Activated T-helper 1 cell treated with Interleukin-2 at 50 U/mL for 16 hours (primary cell): Measurements from ENCODE around the gene PALLD.
"Not testable (repeated sequence)": the region's sequence is repeated elsewhere in the genome, so short reads cannot be mapped to it uniquely, and the experiment has no call there.

Experiments used
- DNase-seq: peaks from one replicate; pipeline ENCODE4 v3.0.0-alpha.2; 2020; ENCODE audit warnings: low read depth

PALLD gene

DNA sequence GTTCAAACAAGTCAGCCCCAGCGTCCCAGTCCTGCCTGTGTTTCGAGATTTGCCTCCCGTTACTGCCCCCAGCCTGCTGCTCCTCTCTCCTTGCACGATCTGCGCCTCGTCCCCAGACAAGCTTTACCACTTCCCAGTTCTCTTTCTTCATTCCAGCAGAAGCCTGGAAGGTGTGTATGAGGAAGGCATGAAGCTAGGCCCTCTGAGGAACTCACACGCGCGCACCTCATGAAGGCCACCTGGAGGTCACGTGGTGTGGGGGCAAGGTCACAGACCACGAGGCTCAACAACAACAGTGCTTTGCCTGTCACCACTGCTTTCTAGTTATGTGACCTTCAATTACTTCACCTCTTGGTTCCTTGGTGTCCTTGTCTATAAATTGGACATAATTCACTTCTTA is 181.0 kb downstream of the PALLD start:
- DNase-seq = no peak

DNA sequence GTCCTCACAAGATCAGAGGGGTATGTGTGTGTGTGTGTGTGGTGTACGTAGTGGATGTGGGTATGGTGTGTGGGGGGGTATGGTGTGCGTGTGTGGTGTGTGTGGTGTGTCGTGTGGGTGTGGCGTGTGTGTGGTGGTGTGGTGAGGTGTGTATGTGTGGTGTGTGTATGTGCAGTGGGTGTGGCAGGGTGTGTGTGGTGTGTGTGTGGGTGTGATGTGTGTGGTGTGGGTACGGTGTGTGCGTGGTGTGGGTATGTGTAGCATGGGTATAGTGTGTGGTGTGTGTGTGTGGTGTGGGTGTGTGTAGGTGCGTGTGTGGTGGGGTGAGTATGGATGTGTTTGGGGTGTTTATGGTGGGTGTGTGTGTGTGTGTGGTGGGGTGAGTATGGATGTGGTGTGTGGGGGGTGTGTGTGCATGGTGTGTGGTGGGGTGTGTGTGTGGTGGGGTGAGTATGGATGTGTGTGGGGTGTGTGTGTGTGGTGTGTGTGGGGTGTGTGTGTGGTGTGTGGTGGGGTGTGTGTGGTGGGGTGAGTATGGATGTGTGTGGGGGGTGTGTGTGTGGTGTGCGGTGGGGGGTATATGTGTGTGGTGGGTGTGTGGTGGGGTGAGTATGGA is 182.0 kb downstream of the PALLD start:
- DNase-seq = no peak

DNA sequence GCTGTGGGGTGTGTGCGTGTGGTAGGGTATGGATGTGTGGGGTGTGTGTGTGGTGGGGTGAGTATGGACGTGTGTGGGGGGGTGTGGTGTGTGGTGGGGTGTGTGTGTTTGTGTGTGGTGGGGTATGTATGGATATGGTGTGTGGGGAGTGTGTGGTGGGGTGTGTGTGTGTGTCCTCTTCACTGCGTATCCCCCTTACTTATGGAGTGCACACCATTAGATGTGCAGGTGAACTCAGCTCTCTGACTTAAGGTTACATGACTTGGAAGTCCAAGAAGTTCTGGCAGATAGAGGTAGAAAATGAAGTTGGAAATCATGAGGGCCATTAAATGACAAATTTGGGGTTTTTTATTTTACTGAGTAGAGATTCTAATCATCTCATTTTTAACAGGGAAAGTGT is 182.5 kb downstream of the PALLD start:
- no peak for DNase-seq

DNA sequence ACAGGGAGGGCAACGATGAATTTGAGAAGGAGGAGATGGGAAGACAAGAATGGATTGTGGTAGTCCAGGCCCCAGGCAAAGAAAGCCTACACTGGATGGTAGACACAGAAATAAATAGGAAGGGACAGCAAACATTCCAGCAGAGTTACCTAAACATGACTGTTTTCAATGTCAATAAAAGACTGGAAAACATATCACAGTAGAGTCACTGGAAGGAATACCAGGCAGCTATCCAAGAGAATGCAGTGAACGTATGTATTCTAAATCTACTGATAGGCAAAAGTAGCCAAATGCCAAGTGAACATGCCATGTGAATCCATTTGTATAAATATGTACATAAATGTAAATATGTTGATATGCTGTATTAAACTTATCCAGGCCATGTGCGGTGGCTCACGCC is 183.0 kb downstream of the PALLD start:
- DNase-seq = no peak

DNA sequence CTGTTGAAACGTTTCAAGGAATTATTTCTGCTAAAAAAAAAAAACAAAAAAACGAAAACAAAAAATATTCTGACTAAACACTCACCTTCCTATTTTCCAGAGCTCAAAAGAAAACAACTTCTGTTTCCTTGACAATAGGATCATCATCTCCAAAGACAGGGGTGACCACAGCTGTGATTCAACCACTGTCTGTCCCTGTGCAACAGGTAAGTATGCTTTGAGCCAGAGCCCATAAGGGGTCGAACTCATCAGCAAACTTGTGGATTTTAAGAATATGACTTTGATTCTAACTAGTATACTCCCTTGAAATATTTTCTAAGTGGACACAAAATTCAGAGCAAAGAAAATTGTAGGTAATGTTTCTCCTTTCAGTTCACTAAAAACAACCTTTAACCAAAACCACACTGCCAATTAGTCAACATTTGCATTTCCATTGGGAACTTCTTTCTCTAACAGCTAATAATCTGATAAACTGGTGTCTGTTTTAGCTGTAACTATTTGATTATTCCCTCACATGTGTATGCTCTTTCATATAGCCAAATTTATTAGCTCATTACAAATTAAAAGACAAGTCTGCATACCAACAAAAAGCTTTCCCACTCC is 186.1 kb downstream of the PALLD start:
- no peak for DNase-seq

DNA sequence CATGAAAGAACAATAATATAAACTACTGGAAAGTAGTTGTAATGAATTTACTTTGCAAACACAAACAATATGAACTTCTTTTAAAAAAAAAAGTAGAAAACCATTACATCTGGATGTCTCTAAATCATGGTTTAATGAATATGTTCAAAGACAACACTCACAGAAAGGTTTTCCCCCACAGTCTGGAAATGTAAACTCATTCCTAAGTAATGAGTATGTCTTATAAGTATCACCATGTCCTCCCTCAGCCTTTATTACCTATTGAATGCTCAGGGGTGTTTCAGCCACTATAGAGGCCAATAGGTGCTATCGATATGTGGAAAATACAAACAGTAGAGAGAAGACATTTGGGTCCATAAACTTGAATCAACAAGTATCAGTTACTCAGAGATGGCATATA is 186.7 kb downstream of the PALLD start:
- no peak for DNase-seq

DNA sequence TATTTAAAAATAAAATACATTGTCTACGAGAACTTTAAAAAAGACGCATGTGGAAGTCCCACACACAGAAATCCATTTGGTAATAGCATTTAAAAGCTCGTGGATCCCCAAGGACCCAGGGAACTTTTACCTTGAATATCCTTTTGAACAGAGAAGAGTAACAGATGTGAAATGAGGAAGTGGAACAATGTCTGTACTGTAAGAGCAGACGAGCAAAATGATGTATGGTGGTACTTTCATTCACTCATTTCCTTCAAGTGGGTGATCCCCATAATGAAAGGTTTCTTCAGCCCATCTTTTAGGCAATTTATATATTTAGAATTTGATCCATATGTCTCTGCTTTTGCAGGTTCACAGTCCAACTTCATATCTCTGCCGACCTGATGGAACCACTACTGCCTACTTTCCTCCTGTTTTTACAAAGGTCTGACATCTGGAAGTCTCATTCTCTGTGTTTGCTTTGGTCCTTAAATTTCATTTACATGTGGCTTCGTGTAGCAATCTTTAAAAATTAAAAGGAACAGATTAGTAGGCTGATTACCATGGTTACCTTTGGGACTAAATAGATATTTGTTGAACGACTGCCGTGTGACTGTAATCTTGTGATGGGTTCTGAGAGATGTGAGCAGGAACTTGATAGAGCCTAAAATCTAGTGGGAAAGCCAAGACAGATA is 188.4 kb downstream of the PALLD start:
- DNase-seq = no peak

DNA sequence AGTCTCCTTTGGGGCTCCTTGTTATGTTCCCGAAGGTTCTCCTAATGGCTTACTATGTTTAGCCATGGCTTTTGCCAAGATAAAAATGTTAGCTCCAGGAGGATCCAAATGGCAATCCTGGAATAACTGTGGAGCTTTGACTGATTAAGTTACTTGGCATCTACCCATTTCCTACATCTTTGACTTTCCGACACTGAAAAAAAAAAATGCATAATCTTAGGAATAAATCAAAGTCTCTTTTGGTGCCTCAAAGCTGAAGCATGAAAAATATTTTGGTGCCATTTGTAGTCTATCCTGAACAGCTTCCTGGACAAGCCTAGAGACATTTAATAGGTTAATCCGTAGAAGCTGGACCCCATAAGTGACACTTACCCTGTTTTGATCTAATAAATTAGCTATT is 191.7 kb downstream of the PALLD start:
- DNase-seq = no peak

DNA sequence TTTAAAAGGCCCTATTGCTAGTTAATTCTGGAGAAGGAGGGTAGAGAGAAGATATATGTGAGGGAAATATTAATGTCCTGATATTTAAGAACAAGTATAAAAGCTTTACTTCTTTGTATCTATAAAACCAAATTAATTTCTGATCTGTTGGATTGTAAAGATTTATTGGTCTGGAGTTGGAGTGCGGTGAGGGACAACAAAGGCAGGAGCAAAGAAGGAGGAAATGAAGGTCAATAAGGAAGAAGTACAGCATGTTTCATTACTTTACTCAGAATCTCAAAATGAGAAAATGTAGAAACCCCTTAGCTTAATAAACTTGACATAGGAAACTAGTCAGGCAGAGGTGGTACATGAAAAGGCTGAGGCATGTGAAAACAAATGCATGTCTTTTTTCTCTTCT is 192.9 kb downstream of the PALLD start:
- no peak for DNase-seq

DNA sequence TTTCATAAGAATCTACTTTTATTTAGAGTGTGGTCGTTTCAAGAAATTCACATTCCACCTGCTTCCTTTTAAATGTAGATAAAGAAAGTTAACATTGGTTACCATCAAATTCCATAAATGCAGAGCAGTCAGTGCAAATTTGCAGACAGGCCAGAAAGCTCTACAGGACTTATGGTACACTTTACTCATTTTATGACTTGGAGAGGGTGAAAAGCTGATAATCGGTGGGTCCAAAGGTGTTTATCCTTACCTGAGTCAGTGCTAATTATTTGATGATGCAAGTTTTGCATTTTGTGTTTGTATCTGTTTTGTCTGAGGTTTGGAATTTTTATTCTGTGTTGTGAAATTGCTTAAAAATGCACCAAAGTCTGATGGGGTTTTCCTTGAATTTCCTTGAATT is 193.3 kb downstream of the PALLD start:
- no peak for DNase-seq

DNA sequence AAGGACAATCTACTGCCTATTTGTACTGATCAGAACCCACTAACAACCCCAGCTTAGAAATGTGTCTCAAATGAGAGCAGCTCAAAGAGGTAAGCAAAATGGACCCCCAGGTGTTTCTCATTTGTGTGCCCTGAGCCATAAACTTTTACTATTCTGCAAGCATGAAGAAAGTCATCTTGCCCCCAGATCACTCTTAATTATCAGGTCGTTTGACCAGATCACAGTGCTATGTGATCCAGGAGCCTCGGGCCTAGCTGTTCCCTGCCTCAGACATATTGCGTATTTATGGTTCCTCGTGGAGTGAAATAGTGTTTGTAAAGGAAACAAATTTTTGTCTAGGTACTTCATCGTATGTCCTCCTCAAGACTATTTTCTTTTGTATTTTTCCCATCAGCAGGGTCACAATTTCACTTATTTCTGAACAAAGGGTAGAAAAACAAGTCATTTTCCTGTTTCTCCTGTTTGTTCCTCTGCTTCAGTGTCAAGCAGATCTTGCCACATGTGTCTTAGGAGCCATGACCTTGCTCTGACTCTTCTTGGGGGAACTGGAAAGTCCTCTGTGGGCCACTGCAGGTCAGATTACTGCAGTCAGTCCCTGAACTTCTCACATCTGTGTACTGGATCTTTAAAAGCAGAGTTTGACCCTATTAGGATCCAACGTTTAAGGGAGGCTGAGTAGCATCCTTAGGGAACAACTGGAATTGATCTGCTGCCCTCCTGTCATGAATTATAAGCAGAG is 194.9 kb downstream of the PALLD start:
- no peak for DNase-seq

DNA sequence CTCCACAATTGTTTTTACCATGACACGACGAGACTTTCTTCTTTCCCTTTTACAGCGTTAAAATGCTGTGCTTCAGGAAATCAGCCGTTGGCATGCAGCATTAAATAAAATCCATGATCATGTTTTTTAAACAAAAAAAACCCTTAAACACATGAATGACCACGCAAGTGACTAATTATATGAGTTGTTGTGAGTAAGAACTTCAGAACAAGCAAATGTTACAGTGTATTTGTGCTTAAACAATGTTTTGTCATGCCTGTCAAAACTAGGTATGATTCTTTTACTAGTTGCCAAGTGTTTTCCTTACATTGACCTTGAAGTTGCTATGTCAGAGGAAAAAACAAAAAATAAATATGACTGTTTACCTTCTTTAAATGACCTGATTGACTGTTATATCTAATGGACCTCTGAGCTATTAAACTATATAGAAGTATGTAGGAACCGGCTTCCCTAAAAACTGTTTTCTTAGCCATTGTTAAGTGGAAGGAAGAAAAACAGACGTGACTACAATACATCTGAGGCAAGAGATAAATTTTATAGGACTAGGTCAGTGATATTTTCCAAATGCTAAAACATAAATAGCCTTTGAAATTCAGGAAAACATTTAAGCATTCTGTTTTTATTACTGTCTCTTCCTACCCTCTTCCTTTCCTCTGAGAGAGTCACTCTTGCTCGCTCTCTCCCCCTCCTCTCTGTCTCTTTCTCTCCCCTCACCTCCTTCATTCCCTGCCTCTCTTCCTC is 197.1 kb downstream of the PALLD start:
- DNase-seq = no peak

DNA sequence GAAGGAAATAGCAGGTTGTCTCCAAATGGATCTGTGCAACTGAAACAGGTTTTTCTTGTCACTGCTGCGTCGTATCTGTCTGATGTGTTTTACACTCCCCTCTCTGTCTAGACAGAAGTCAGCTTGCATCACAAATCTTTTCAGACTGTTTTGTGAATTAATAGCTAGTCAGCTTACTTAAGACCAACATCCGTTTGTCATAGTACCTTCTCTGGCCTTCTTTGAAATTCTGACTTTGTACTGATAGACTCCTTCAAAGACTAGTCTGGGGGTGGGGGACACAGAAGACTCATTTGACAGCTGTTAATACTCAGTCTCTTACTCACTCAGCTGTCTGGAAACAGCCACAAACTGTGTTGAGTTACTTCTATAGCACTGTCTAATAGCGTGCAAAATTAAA is 197.8 kb downstream of the PALLD start:
- DNase-seq = no peak

DNA sequence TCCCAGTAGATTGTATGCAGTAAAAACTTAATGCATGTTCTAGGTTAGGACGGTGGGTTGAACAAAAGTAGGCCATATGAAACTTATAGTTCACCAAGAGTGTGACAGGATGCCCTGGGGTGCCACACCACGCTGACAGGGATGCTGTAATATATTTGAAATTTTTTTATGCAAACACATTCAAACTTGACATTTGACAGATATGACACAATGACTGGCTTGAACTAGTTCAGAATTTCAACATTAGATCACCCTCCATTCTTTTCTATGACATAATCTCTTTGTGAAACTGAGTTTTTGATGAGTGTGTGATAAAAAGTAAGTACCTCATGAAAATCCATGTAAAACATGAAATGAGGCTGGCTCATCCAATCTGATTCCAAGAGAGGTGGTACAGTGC is 198.4 kb downstream of the PALLD start:
- DNase-seq = no peak

DNA sequence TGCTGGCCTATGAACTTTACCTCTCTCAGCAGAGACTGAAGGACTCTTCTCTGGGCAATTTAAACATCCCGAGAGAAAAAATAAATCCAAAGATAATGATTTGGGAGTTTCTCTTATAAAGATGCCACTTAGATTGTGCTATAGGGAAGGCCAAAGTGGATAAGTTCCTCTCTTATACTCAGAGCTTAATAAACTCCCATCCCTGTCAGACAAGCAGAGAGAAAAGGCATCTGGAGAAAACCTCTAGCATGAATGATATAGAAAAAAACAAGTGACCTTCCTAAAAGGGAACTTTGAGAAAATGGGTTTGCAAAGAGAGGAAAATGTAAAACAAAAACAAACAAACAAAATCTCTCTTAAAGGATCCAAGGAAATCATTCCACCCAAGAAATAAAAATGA is 199.4 kb downstream of the PALLD start:
- no peak for DNase-seq

DNA sequence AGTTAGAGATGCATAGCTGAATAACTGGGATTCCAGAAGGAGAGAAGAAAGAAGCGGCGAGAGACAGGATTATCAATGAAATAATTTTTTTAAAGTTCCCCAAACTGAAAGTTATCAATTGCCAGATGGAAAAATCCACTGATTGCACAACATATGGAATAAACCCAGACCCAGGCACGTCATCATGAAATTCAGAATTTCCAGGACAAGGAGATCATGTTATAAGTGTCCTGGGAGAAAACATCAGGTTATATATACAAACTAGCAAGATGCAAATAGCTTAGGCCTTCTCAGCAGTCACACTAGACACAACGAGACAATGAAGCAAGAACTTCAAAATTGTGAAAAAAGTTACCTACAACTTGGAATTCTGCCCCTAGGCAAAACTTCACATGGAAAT is 200.0 kb downstream of the PALLD start:
- DNase-seq = no peak

DNA sequence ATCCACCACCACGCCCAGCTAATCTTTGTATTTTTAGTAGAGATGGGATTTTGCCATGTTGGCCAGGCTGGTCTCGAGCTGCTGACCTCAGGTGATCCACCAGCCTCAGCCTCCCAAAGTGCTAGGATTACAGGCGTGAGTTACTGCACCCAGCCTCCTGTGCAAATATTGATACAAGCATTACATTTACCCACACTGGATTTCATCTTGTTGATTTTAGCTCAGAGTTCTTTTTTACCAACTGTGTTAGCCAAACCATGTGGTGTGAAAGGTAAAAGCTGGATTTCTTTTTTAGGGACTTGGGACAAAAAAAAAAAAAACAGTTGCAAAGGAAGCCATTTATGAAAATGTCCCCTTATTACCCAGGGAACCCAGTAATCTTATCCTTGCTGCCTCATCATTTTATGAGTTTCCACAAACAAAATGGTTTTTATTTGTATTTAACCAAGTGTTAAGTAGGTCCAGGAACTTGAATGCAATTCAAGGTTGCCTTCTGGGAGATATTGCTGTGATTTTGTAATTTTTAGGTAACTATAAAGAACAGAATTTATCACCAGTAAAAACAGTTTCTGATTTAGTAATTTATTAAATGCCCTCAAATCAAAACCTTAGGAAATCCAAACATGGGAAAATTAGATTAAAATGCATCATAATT is 202.5 kb downstream of the PALLD start:
- DNase-seq = no peak

DNA sequence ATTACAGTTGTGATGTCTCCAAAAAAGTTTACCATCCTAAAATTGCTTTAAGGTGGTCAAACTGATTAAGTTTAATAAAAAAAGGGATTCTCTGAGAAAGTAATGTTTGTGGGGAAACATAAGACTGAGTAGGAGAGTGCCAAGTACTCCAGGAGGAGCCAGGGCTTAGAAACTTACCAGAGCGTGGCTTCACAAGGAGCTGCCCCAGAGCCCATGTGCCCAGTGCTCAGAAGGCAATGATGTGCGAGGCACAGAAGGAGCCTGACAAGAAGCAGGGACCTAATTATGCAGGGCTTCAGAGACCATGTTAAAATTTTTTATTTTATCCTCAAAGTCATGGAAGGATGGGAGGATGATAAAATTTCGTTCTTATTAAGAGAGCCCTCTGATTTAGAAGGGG is 204.2 kb downstream of the PALLD start:
- no peak for DNase-seq

DNA sequence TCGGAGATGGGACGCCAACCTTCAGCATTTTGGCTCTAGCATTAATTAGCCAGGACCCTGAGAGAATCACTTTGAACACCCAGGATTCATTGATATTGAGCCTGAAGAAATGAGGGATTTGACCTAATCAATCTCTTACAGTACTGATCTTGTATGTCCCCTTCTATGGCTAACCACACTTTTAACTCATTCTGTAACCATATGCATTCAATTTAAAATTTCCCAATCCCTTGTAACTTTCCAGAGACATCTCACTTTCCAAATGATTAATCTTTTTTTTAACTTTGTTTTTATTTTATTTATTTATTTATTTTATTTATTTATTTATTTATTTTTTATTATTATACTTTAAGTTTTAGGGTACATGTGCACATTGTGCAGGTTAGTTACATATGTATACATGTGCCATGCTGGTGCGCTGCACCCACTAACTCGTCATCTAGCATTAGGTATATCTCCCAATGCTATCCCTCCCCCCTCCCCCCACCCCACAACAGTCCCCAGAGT is 205.8 kb downstream of the PALLD start:
- DNase-seq = not testable (repeated sequence)

DNA sequence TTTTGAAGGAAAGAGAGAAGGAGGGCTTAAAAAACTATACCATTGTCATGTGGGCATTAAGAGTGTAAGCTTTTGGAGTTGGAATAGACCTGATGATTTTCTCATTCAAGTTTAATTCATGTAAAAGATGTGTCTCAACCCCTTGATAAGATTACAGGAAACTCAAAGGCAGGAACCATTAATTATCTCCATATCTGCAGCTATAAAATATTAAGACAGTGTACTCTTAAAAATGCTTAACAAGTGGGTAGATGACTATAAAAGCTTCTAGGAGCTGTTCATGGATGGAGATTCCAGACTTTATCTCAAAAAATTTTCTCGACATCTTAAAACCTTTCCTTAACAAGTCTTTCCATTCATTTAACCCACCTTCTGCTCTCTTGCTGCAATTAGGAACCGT is 208.3 kb downstream of the PALLD start:
- no peak for DNase-seq

DNA sequence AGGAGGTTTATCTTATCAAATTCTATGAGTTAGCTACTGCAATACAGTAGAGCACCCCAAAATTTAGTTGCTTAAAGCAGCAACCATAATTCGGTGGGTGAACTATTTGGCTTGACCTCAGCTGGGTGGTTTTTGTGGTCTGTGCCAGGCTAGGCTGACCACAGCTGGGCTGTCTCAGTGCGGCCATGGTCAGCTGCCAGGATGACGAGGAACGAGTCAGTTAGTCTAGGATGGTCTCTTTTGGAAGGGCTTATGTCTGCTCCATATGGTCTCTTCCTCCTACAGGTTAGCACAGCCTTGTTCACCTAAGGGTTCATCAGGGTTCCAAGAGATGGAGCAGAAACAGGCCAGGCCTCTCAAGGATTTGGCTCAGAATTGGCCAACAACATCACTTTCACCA is 210.4 kb downstream of the PALLD start:
- no peak for DNase-seq

DNA sequence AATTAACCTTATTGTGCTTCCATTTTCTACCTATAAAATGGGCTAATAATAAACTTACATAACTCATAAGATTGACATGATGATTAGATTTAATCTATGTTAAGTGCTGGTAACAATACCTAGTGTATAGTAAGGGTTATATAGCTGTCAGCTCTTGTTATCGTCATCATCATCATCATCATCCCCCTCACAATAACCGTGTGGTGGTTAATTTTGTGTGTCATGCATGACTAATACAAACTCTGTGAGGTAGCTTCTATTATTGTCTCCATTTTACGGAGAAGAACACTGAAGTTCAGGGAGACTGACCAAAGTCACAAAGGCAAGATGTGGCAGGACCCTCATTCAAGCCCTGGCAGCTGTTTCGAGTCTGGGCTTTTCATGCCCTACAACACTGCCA is 211.3 kb downstream of the PALLD start:
- no peak for DNase-seq
